ENCODE measurements around the gene ZHX3.

Gene ZHX3

DNA sequence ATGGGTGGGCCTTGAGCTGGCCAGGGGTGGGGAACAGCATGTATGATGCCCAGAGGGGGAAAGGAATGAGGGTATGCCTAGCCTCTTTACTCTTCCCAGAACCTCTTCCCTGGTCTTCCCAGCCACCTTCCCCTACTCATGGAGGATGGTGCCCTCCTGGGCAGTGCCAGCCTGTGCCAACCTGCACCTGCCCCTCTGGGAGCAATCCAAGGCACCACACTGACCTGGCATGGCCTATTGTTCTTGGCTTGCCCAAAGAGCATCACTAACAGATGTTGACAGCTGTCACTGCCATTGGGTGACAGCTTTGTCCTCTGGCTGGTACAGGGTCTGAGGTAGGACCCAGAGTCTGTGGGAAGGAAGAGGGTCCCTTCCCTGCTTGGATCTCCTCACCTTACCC, 36.0 kb upstream of the ZHX3 start:
- no peak for DNase-seq (ENCODE audit: low read depth)
- H3K4me3 ChIP-seq (ENCODE audit: control insufficient read depth, low read depth, low read length) = no peak overlapping the region

GRCh38 chr20:41352666-41353065, 35.1 kb upstream of the ZHX3 start:
- DNase-seq (ENCODE audit: low read depth) = no peak
- H3K4me3 ChIP-seq (ENCODE audit: control insufficient read depth, low read depth, low read length) = no peak overlapping the region
- TF ChIP-seq, protein P1, sequence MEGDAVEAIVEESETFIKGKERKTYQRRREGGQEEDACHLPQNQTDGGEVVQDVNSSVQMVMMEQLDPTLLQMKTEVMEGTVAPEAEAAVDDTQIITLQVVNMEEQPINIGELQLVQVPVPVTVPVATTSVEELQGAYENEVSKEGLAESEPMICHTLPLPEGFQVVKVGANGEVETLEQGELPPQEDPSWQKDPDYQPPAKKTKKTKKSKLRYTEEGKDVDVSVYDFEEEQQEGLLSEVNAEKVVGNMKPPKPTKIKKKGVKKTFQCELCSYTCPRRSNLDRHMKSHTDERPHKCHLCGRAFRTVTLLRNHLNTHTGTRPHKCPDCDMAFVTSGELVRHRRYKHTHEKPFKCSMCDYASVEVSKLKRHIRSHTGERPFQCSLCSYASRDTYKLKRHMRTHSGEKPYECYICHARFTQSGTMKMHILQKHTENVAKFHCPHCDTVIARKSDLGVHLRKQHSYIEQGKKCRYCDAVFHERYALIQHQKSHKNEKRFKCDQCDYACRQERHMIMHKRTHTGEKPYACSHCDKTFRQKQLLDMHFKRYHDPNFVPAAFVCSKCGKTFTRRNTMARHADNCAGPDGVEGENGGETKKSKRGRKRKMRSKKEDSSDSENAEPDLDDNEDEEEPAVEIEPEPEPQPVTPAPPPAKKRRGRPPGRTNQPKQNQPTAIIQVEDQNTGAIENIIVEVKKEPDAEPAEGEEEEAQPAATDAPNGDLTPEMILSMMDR (IDR thresholded peaks at IDR 0.05; ENCODE audit: control insufficient read depth, insufficient read depth, low read depth, low read length, missing control alignments) = peak; percentile 5

More for the DNA sequence above, 36.0 kb upstream of the ZHX3 start:
- TF ChIP-seq, protein P1 (IDR thresholded peaks at IDR 0.05; ENCODE audit: control insufficient read depth, insufficient read depth, low read depth, low read length, missing control alignments) = no peak

DNA sequence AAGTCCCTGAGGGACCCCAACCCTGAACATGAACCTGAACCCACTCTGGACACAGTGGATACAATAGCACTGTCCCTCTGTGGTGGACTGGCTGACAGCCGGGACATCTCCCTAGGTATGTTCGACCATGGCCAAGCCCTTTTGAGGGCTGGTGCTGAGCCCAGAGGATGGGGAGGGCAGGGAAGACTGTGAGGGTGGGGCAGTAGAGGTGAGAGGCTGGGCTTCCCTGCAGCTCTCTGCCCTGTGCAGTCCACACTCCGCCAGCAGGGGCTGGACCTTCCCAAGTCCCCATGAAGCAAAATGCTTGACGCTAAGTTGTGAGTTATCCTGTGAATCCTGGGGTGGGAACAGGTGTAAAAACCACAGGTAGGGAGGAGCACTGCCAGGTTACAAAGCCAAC, 34.6 kb upstream of the ZHX3 start:
- TF ChIP-seq, protein P1 (IDR thresholded peaks at IDR 0.05; ENCODE audit: control insufficient read depth, insufficient read depth, low read depth, low read length, missing control alignments) = no peak
- no peak overlapping the region for H3K4me3 ChIP-seq (ENCODE audit: control insufficient read depth, low read depth, low read length)
- no peak for DNase-seq (ENCODE audit: low read depth)

DNA sequence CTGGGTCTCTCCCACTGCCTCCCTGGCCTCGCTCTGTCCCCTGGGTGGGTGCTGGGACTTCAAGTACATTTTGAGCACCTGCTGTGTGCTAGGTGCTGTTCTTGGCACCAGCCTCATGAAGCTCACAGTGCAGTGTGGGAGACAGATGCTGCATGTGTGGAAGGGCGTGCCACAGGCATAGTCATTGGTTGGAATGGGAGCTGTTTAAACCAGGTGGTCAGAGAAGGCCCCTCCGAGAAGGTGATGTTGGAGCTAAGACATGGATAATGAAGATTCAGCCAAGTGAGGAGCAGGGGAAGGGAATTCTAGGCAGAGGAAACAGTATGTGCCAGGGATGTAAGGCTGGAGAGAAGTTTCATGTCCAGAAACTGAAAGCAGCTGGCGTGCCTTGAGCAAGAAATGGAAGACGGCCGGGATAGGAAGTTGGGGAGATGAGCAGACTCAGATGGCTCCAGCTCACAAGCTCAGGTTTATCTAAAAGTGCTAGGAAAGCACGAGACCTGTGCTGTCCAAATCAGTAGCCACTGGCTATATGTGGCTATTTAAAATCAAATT, 33.0 kb upstream of the ZHX3 start:
- no peak for DNase-seq (ENCODE audit: low read depth)
- no peak overlapping the region for H3K4me3 ChIP-seq (ENCODE audit: control insufficient read depth, low read depth, low read length)
- TF ChIP-seq, protein P1 (IDR thresholded peaks at IDR 0.05; ENCODE audit: control insufficient read depth, insufficient read depth, low read depth, low read length, missing control alignments) = no peak

- no peak for DNase-seq (ENCODE audit: low read depth)
- TF ChIP-seq, protein P1 (IDR thresholded peaks at IDR 0.05; ENCODE audit: control insufficient read depth, insufficient read depth, low read depth, low read length, missing control alignments) = no peak
- H3K4me3 ChIP-seq (ENCODE audit: control insufficient read depth, low read depth, low read length) = no peak overlapping the region
Measured at GRCh38 chr20:41349943-41350342, 32.4 kb upstream of the ZHX3 start.

DNA sequence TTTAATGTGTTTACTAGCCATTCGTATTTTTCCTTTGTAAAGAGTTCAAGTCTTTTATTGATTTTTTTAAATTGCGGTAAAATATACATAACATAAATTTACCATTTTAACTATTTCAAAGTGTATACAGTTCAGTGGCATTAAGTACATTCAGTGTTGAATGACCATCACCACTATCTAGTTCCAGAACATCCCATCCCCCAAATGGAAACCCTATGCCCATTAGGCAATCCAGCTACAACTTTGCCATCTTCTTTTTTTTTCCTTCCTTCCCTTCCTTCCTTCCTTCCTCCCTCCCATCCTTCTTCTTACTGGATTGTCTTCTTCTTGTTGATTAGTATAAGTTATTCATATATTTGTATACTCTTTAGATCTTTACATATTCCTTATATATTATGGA, 31.7 kb upstream of the ZHX3 start:
- TF ChIP-seq, protein P1 (IDR thresholded peaks at IDR 0.05; ENCODE audit: control insufficient read depth, insufficient read depth, low read depth, low read length, missing control alignments) = no peak
- no peak overlapping the region for H3K4me3 ChIP-seq (ENCODE audit: control insufficient read depth, low read depth, low read length)
- no peak for DNase-seq (ENCODE audit: low read depth)

Measured in AG09309 (cell line).